ENCODE measurements around the gene NFILZ. TPM values are rescaled to one million over a fixed set of nuclear protein-coding genes. Genes with fewer than 3 reads are reported as not detected.

Gene NFILZ
- polyA plus RNA-seq, 3 donors = not detected

- H3K36me3 Mint-ChIP-seq = peaks cover 0 to 2% of the 10 kb centered on the region in 2 donors
- H3K27ac Mint-ChIP-seq = peak overlapping the region in 1 of 7 donors; percentile 18
- peak overlapping the region; percentile 10 to 70 (median 28) for H3K4me3 ChIP-seq (replicated peaks in 1 of 3; ENCODE audit: low read depth in 2 of 3, low read length in 3 of 3)
These were observed 24.3 kb downstream of the NFILZ start for GRCh38 chr19:8654591-8655339.

GRCh38 chr19:8655340-8655709 is 24.9 kb downstream of the NFILZ start:
- no peak overlapping the region for H3K4me3 ChIP-seq (replicated peaks in 1 of 3; ENCODE audit: low read depth in 2 of 3, low read length in 3 of 3)
- intact Hi-C loops (cut with micrococcal nuclease) = loop anchor here in 1 of 2 donors (2.0 kb wide), 1 partner anchor 39 kb away; no protein-coding TSS in a partner anchor
- no peak for DNase-seq

More at GRCh38 chr19:8654591-8655339, 24.3 kb downstream of the NFILZ start:
- Histone ChIP-seq H3K9me3 (replicated peaks in 1 of 2; ENCODE audit: control insufficient read depth in 1 of 2, insufficient read depth in 1 of 2, low read length in 2 of 2) (no peaks in the 10 kb centered on the region), H3K36me3 (replicated peaks in 1 of 2; ENCODE audit: control insufficient read depth in 1 of 2, insufficient read depth in 2 of 2, low read length in 2 of 2) (no peaks in the 10 kb centered on the region), H3K27me3 (ENCODE audit: control insufficient read depth in 2 of 2, insufficient read depth in 2 of 2, low read length in 2 of 2) (no peaks in the 10 kb centered on the region), H4K20me1 (ENCODE audit: insufficient read depth, low read length) (no peaks in the 10 kb centered on the region), H3K4me1 (ENCODE audit: control insufficient read depth in 1 of 2, insufficient read depth in 2 of 2, low read length in 2 of 2) (peaks cover 25 to 40% of the 10 kb centered on the region in 2 donors), H3K9ac (ENCODE audit: insufficient read depth, low read length, poor library complexity, severe bottlenecking) (no peak overlapping the region), H3K4me2 (replicated peaks; ENCODE audit: extremely low read depth, low read length, poor library complexity, severe bottlenecking) (peak overlapping the region; percentile 86), H3K27ac (ENCODE audit: low read depth in 1 of 2, low read length in 2 of 2) (no peak overlapping the region), H2AFZ (ENCODE audit: insufficient read depth, low read depth, low read length, poor library complexity, severe bottlenecking) (peak overlapping the region; percentile 75), H3K79me2 (ENCODE audit: insufficient read depth, low read length) (no peaks in the 10 kb centered on the region)
- Mint-ChIP-seq H3K4me3 (peak overlapping the region; percentile 70 to 88), H3K4me1 (peaks cover 34% of the 10 kb centered on the region), H3K27me3 (ENCODE audit: low read depth in 3 of 3) (peaks cover 5 to 17% (median 10%) of the 10 kb centered on the region in 3 donors), H3K9me3 (peaks cover 0 to 1% (median 0%) of the 10 kb centered on the region in 7 donors)
- peak in 2 of 3 donors; percentile 47 to 53 for DNase-seq
- intact Hi-C loops (cut with micrococcal nuclease) = loop anchor here (1.0 to 5.0 kb wide), 3 partner anchors 37 to 40 kb away; no protein-coding TSS in a partner anchor
- WGBS (ENCODE audit: insufficient coverage) = 0% methylated on average over 12 of the region's 15 CpGs
- peak; percentile 99 for TF ChIP-seq CTCF (IDR thresholded peaks at IDR 0.05)

More at GRCh38 chr19:8655340-8655709, 24.9 kb downstream of the NFILZ start:
- no peak overlapping the region for H3K27ac ChIP-seq (ENCODE audit: low read depth in 1 of 2, low read length in 2 of 2)
- Mint-ChIP-seq H3K4me1 (peaks cover 28% of the 10 kb centered on the region), H3K27me3 (ENCODE audit: low read depth in 3 of 3) (peaks cover 5 to 17% (median 10%) of the 10 kb centered on the region in 3 donors), H3K9me3 (peaks cover 0 to 1% (median 0%) of the 10 kb centered on the region in 7 donors), H3K36me3 (peaks cover 0 to 2% of the 10 kb centered on the region in 2 donors), H3K4me3 (peak overlapping the region in 1 of 2 donors; percentile 17), H3K27ac (no peak overlapping the region)
- peaks cover 21 to 35% of the 10 kb centered on the region in 2 donors for H3K4me1 ChIP-seq (ENCODE audit: control insufficient read depth in 1 of 2, insufficient read depth in 2 of 2, low read length in 2 of 2)
- TF ChIP-seq CTCF (IDR thresholded peaks at IDR 0.05) = no peak
- H3K4me2 ChIP-seq (replicated peaks; ENCODE audit: extremely low read depth, low read length, poor library complexity, severe bottlenecking) = no peak overlapping the region
- H3K9ac ChIP-seq (ENCODE audit: insufficient read depth, low read length, poor library complexity, severe bottlenecking) = no peak overlapping the region
- WGBS (ENCODE audit: insufficient coverage) = 52% methylated on average over 12 of the region's 12 CpGs
- no peaks in the 10 kb centered on the region for H3K79me2 ChIP-seq (ENCODE audit: insufficient read depth, low read length)
- H2AFZ ChIP-seq (ENCODE audit: insufficient read depth, low read depth, low read length, poor library complexity, severe bottlenecking) = no peak overlapping the region
- H4K20me1 ChIP-seq (ENCODE audit: insufficient read depth, low read length) = no peaks in the 10 kb centered on the region
- H3K27me3 ChIP-seq (ENCODE audit: control insufficient read depth in 2 of 2, insufficient read depth in 2 of 2, low read length in 2 of 2) = no peaks in the 10 kb centered on the region
- H3K36me3 ChIP-seq (replicated peaks in 1 of 2; ENCODE audit: control insufficient read depth in 1 of 2, insufficient read depth in 2 of 2, low read length in 2 of 2) = no peaks in the 10 kb centered on the region
- H3K9me3 ChIP-seq (replicated peaks in 1 of 2; ENCODE audit: control insufficient read depth in 1 of 2, insufficient read depth in 1 of 2, low read length in 2 of 2) = no peaks in the 10 kb centered on the region
